ENCODE results near the gene DMBT1. TPM values are rescaled to one million over a fixed set of nuclear protein-coding genes. Genes with fewer than 3 reads are reported as not detected.

DMBT1 gene
- total and polyA plus RNA-seq, 10 of the 15 experiments (the other 5 are each of a cell fraction or from before 2014, with no cell fraction given) = under 0.01 to 0.13 (median 0.03) TPM; not detected in 5

- intact Hi-C loops (cut with micrococcal nuclease; ENCODE audit: unreplicated experiment) = no loop called here
- no peaks in the 10 kb centered on the region for H3K79me2 ChIP-seq (ENCODE audit: control insufficient read depth, insufficient read depth, low read length)
- FAIRE-seq (no peak), ATAC-seq (no peak), DNase-seq (ENCODE audit: low read depth, low spot score) (no peak)
- no peak overlapping the region for H3K4me3 ChIP-seq
- ChIA-PET POLR2A (no interaction called here), RAD21 (ENCODE audit: unreplicated experiment) (no interaction called here), CTCF (interaction anchor here (0.9 to 1.2 kb wide), 2 partner anchors 36 to 79 kb away, joined by 3 to 4 read pairs; no protein-coding TSS in a partner anchor), SMC1A (ENCODE audit: uncharacterized antibody, unreplicated experiment) (interaction anchor here (0.7 kb wide), 2 partner anchors 21 to 530 kb away, joined by 3 read pairs; no protein-coding TSS in a partner anchor)
- H3K36me3 ChIP-seq (ENCODE audit: control insufficient read depth in 2 of 2, insufficient read depth in 2 of 2, low read length in 1 of 2) = no peaks in the 10 kb centered on the region
- no peak overlapping the region for H2AFZ ChIP-seq (ENCODE audit: control insufficient read depth, low read depth, low read length)
- no peaks in the 10 kb centered on the region for H3K9me3 ChIP-seq (replicated peaks; ENCODE audit: control insufficient read depth, insufficient read depth, low read length)
- TF ChIP-seq EED (IDR thresholded peaks at IDR 0.05; ENCODE audit: low read depth) = no peak
- no peak overlapping the region for H3K4me2 ChIP-seq (ENCODE audit: control insufficient read depth, insufficient read depth)
- in situ Hi-C loops (cut with MboI) = no loop called here
- H3K4me1 ChIP-seq (ENCODE audit: control insufficient read depth, insufficient read depth, low read length) = no peaks in the 10 kb centered on the region
- no peak overlapping the region for H3K9ac ChIP-seq (ENCODE audit: control insufficient read depth, insufficient read depth, low read length)
- 53% methylated on average over 5 of the region's 5 CpGs for WGBS (ENCODE audit: insufficient coverage, insufficient replicate concordance, low lambda C conversion rate, missing lambda C conversion rate)
- no peak overlapping the region for H3K27ac ChIP-seq (ENCODE audit: control insufficient read depth, insufficient read depth)
- no peaks in the 10 kb centered on the region for H4K20me1 ChIP-seq (ENCODE audit: control insufficient read depth, insufficient read depth)
- H3K27me3 ChIP-seq (replicated peaks in 1 of 2; ENCODE audit: control insufficient read depth in 2 of 2, insufficient read depth in 2 of 2, low read length in 1 of 2) = no peaks in the 10 kb centered on the region; a peak in 2 of 4 replicates
- BruUV-seq (replicated peaks) = no TSS peak
Observed at GRCh38 chr10:122515022-122515424, 45.5 kb upstream of the DMBT1 start.

DNA sequence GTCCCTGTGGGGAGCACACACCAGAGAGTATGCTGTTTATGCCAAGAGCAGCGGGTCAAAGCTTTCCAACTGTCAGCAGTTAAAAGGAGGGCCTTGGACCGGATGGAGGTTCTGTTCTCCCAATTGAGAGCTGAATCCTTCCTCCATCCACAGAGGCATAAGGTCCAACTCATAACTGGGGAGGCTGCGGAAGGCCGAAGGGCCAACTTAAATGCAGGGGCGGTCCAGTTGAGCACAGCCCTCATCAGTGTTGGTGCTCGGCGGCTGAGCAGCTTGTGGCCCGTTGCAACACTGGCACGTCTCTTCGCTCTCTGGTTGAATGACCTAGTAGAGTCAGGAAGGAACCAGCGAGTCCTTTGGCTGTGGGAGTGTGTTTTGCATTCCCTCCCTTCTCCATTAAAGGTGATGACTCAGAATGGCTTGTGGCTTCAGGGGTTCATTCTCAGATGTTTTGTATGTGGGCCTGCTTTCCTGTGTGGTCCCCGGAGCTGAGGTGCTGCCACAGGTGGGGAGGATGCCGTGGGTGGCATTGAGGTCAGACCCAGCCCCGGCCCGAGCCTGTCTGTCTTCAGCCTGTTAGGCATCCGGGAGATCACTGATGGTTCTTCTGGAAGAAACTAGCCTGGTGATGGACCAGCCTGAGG, 44.8 kb upstream of the DMBT1 start:
- ChIA-PET RAD21 (ENCODE audit: unreplicated experiment) (no interaction called here), POLR2A (no interaction called here), SMC1A (ENCODE audit: uncharacterized antibody, unreplicated experiment) (interaction anchor here (0.7 kb wide), 1 partner anchor 21 kb away, joined by 3 read pairs; no protein-coding TSS in a partner anchor), CTCF (interaction anchor here (0.9 to 1.2 kb wide), 2 partner anchors 36 to 80 kb away, joined by 3 to 4 read pairs; no protein-coding TSS in a partner anchor)
- Histone ChIP-seq H2AFZ (ENCODE audit: control insufficient read depth, low read depth, low read length) (no peak overlapping the region), H3K4me3 (no peak overlapping the region), H3K27ac (ENCODE audit: control insufficient read depth, insufficient read depth) (no peak overlapping the region), H4K20me1 (ENCODE audit: control insufficient read depth, insufficient read depth) (no peaks in the 10 kb centered on the region), H3K79me2 (ENCODE audit: control insufficient read depth, insufficient read depth, low read length) (no peaks in the 10 kb centered on the region), H3K4me2 (ENCODE audit: control insufficient read depth, insufficient read depth) (no peak overlapping the region), H3K4me1 (ENCODE audit: control insufficient read depth, insufficient read depth, low read length) (no peaks in the 10 kb centered on the region), H3K9me3 (replicated peaks; ENCODE audit: control insufficient read depth, insufficient read depth, low read length) (no peaks in the 10 kb centered on the region), H3K9ac (ENCODE audit: control insufficient read depth, insufficient read depth, low read length) (no peak overlapping the region), H3K36me3 (ENCODE audit: control insufficient read depth in 2 of 2, insufficient read depth in 2 of 2, low read length in 1 of 2) (no peaks in the 10 kb centered on the region), H3K27me3 (replicated peaks in 1 of 2; ENCODE audit: control insufficient read depth in 2 of 2, insufficient read depth in 2 of 2, low read length in 1 of 2) (no peaks in the 10 kb centered on the region; a peak in 1 of 4 replicates)
- intact Hi-C loops (cut with micrococcal nuclease; ENCODE audit: unreplicated experiment) (no loop called here), in situ Hi-C loops (cut with MboI) (no loop called here)
- 14% methylated on average over 16 of the region's 16 CpGs for WGBS (ENCODE audit: insufficient coverage, insufficient replicate concordance, low lambda C conversion rate, missing lambda C conversion rate)
- TF ChIP-seq TCF3 (IDR thresholded peaks at IDR 0.05; ENCODE audit: borderline replicate concordance, insufficient read depth, low read depth, low read length) = 0 out of 2 replicates have a peak, but pooled peaks have one; percentile 65
- 0 out of 2 replicates have a peak, but pooled peaks have one; percentile 21 for TF ChIP-seq FOXM1 (IDR thresholded peaks at IDR 0.05; ENCODE audit: low read depth, low read length)
- peak; percentile 74 for TF ChIP-seq RUNX3 (IDR thresholded peaks at IDR 0.05; ENCODE audit: low read length)
- no peak for TF ChIP-seq RCOR1 (conservative IDR thresholded peaks at IDR 0.05; ENCODE audit: low read depth, low read length)
- TF ChIP-seq TCF12 (IDR thresholded peaks at IDR 0.05; ENCODE audit: low read depth, low read length) = 0 out of 2 replicates have a peak, but pooled peaks have one; percentile 67
- ATAC-seq = peak; percentile 33; the same call in 2 of the 3 replicates
- no TSS peak for BruUV-seq (replicated peaks)
- no peak for FAIRE-seq
- no peak for DNase-seq (ENCODE audit: low read depth, low spot score)

Measured in GM12878 (cell line).